Body of pancreas (tissue), 4 donors: ENCODE results near the gene SLC24A4.

Experiments
- POLR2A ChIP-seq, 3 donors: fragments of 450-650 bp; IDR thresholded peaks; one replicate each; pipeline ENCODE4 v1.6.1; 2016; ENCODE audit warnings: antibody characterized with exemption in 3 of 3, mild to moderate bottlenecking in 2 of 3
- TF ChIP-seq, protein P1 (sequence below), 7 experiments: fragments of 450-650 bp in 4 of 7; fragments of 200-600 bp in 3 of 7; sonication (generic) in 3 of 7; IDR thresholded peaks; one replicate each; pipeline ENCODE4 v1.5.1; 2016 to 2019; ENCODE audit warnings: antibody characterized with exemption in 7 of 7

DNA sequence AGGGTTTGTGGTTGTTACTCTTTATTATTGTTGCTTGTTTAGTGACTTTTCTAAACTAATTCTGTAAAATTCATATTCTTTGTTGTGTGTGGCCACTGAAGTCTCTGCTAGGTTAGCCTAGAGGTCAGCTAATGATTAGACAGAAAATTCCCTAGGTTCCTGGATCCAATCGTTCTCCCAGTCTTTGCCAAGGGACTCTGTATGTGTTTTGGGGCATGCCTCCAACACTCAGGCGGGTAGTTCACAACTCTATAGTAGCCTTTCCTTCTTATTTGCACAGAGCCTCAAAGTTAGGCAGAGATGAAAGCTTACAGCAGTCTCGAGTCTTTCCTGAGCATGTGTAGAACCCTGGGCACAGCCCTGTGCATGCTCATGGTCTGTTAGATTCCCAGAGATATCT, 157.9 kb downstream of the SLC24A4 start:
- TF ChIP-seq POLR2A (IDR thresholded peaks at IDR 0.05), result no peak
- TF ChIP-seq, protein P1, sequence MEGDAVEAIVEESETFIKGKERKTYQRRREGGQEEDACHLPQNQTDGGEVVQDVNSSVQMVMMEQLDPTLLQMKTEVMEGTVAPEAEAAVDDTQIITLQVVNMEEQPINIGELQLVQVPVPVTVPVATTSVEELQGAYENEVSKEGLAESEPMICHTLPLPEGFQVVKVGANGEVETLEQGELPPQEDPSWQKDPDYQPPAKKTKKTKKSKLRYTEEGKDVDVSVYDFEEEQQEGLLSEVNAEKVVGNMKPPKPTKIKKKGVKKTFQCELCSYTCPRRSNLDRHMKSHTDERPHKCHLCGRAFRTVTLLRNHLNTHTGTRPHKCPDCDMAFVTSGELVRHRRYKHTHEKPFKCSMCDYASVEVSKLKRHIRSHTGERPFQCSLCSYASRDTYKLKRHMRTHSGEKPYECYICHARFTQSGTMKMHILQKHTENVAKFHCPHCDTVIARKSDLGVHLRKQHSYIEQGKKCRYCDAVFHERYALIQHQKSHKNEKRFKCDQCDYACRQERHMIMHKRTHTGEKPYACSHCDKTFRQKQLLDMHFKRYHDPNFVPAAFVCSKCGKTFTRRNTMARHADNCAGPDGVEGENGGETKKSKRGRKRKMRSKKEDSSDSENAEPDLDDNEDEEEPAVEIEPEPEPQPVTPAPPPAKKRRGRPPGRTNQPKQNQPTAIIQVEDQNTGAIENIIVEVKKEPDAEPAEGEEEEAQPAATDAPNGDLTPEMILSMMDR (IDR thresholded peaks at IDR 0.05), result no peak
